Measurements from ENCODE around the gene AGBL4.

GRCh38 chr1:48677306-48678287, 1346.2 kb downstream of the AGBL4 start:
- TF ChIP-seq GATA2 (IDR thresholded peaks at IDR 0.05; ENCODE audit: low read depth, low read length): no peak
- no peak for TF ChIP-seq GATA3 (IDR thresholded peaks at IDR 0.05; ENCODE audit: low read depth, low read length)

Measured in SH-SY5Y (cell line).